Stimulated activated effector memory CD8-positive, alpha-beta T cell treated with anti-CD3 and anti-CD28 coated beads, Interleukin-12 subunit alpha, Interleukin-12 subunit beta, amount 100 ng/mL, for 72 hours (primary cell): ENCODE results near the gene CAMK1D.

Experiments used
- ATAC-seq: fragments of 150-1000 bp; cut with Tn5 transposase; 2 replicates; pipeline ENCODE4 v1.10.0; 2021
- DNase-seq, 2 donors: peaks; one replicate each; pipeline ENCODE4 v3.0.0; 2021 to 2022; ENCODE audit warnings: low spot score in 2 of 2
- H3K27ac Mint-ChIP-seq: one replicate; pipeline ENCODE4 v1.8.0; 2022; ENCODE audit warnings: mild to moderate bottlenecking, mixed read lengths
- H3K36me3 Mint-ChIP-seq: one replicate; pipeline ENCODE4 v1.8.0; 2022; ENCODE audit warnings: mild to moderate bottlenecking, mixed read lengths
- H3K4me1 Mint-ChIP-seq: one replicate; pipeline ENCODE4 v1.8.0; 2022; ENCODE audit warnings: mixed read lengths
- H3K4me3 Mint-ChIP-seq: one replicate; pipeline ENCODE4 v1.8.0; 2022; ENCODE audit warnings: mild to moderate bottlenecking, mixed read lengths
- H3K9me3 Mint-ChIP-seq: one replicate; pipeline ENCODE4 v1.8.0; 2022; ENCODE audit warnings: mixed read lengths

The CAMK1D gene

GRCh38 chr10:12549297-12549696 is 199.9 kb downstream of the CAMK1D start:
- Mint-ChIP-seq H3K4me1 (peaks cover 39% of the 10 kb centered on the region), H3K36me3 (peaks cover 4% of the 10 kb centered on the region), H3K27ac (no peak overlapping the region), H3K9me3 (peaks cover 6% of the 10 kb centered on the region), H3K4me3 (no peak overlapping the region)
- DNase-seq (no peak), ATAC-seq (no peak)

- H3K9me3 Mint-ChIP-seq: peaks cover 4% of the 10 kb centered on the region
- no peak for ATAC-seq
- no peak overlapping the region for H3K4me3 Mint-ChIP-seq
- no peak overlapping the region for H3K27ac Mint-ChIP-seq
- H3K36me3 Mint-ChIP-seq: peaks cover 21% of the 10 kb centered on the region
- H3K4me1 Mint-ChIP-seq: peaks cover 26% of the 10 kb centered on the region
- DNase-seq: no peak
Measured at GRCh38 chr10:12550994-12551393, 201.6 kb downstream of the CAMK1D start.

- no peaks in the 10 kb centered on the region for H3K9me3 Mint-ChIP-seq
- H3K4me1 Mint-ChIP-seq: peaks cover 21% of the 10 kb centered on the region
- ATAC-seq (no peak), DNase-seq (no peak)
- peak overlapping the region; percentile 65 for H3K27ac Mint-ChIP-seq
- no peak overlapping the region for H3K4me3 Mint-ChIP-seq
- H3K36me3 Mint-ChIP-seq: peaks cover 27% of the 10 kb centered on the region
Measured at GRCh38 chr10:12556039-12556438, 206.7 kb downstream of the CAMK1D start.

- Mint-ChIP-seq H3K4me3 (no peak overlapping the region), H3K27ac (peak overlapping the region; percentile 40), H3K4me1 (peaks cover 51% of the 10 kb centered on the region), H3K9me3 (no peaks in the 10 kb centered on the region), H3K36me3 (peaks cover 23% of the 10 kb centered on the region)
- DNase-seq: no peak
- ATAC-seq: no peak
Measured at GRCh38 chr10:12559578-12560178, 210.3 kb downstream of the CAMK1D start.

GRCh38 chr10:12561307-12561706 is 212.0 kb downstream of the CAMK1D start:
- ATAC-seq: no peak
- Mint-ChIP-seq H3K4me1 (peaks cover 49% of the 10 kb centered on the region), H3K36me3 (peaks cover 9% of the 10 kb centered on the region), H3K27ac (no peak overlapping the region), H3K9me3 (no peaks in the 10 kb centered on the region), H3K4me3 (no peak overlapping the region)
- DNase-seq: no peak

- Mint-ChIP-seq H3K4me3 (no peak overlapping the region), H3K27ac (no peak overlapping the region), H3K36me3 (peaks cover 8% of the 10 kb centered on the region), H3K4me1 (peaks cover 46% of the 10 kb centered on the region), H3K9me3 (no peaks in the 10 kb centered on the region)
- no peak for DNase-seq
- ATAC-seq: no peak
Measured at GRCh38 chr10:12561720-12562119, 212.4 kb downstream of the CAMK1D start.

GRCh38 chr10:12563489-12563888 is 214.1 kb downstream of the CAMK1D start:
- peaks cover 54% of the 10 kb centered on the region for H3K4me1 Mint-ChIP-seq
- H3K27ac Mint-ChIP-seq: no peak overlapping the region

GRCh38 chr10:12564173-12564572 is 214.8 kb downstream of the CAMK1D start:
- H3K4me3 Mint-ChIP-seq: no peak overlapping the region
- DNase-seq: no peak
- peak overlapping the region; percentile 32 for H3K27ac Mint-ChIP-seq
- H3K4me1 Mint-ChIP-seq: peaks cover 57% of the 10 kb centered on the region
- peak; percentile 81 for ATAC-seq
- peaks cover 5% of the 10 kb centered on the region for H3K36me3 Mint-ChIP-seq
- H3K9me3 Mint-ChIP-seq: no peaks in the 10 kb centered on the region

More at GRCh38 chr10:12563489-12563888, 214.1 kb downstream of the CAMK1D start:
- H3K4me3 Mint-ChIP-seq: no peak overlapping the region
- H3K9me3 Mint-ChIP-seq: no peaks in the 10 kb centered on the region
- no peak for DNase-seq
- ATAC-seq: no peak
- H3K36me3 Mint-ChIP-seq: peaks cover 5% of the 10 kb centered on the region

GRCh38 chr10:12566161-12567115 is 217.1 kb downstream of the CAMK1D start:
- DNase-seq: no peak
- H3K36me3 Mint-ChIP-seq: peaks cover 5% of the 10 kb centered on the region
- H3K27ac Mint-ChIP-seq: no peak overlapping the region
- no peaks in the 10 kb centered on the region for H3K9me3 Mint-ChIP-seq
- H3K4me1 Mint-ChIP-seq: peaks cover 43% of the 10 kb centered on the region
- H3K4me3 Mint-ChIP-seq: no peak overlapping the region
- ATAC-seq: no peak

GRCh38 chr10:12568391-12569009 is 219.2 kb downstream of the CAMK1D start:
- peaks cover 43% of the 10 kb centered on the region for H3K4me1 Mint-ChIP-seq
- peak overlapping the region; percentile 43 for H3K4me3 Mint-ChIP-seq
- H3K9me3 Mint-ChIP-seq: no peaks in the 10 kb centered on the region
- H3K36me3 Mint-ChIP-seq: peaks cover 5% of the 10 kb centered on the region
- peak overlapping the region; percentile 93 for H3K27ac Mint-ChIP-seq
- peak; percentile 63 for ATAC-seq
- no peak for DNase-seq

GRCh38 chr10:12572281-12572680 is 222.9 kb downstream of the CAMK1D start:
- peaks cover 9% of the 10 kb centered on the region for H3K36me3 Mint-ChIP-seq
- DNase-seq (no peak), ATAC-seq (no peak)
- H3K4me3 Mint-ChIP-seq: no peak overlapping the region
- no peak overlapping the region for H3K27ac Mint-ChIP-seq
- peaks cover 29% of the 10 kb centered on the region for H3K4me1 Mint-ChIP-seq
- no peaks in the 10 kb centered on the region for H3K9me3 Mint-ChIP-seq

GRCh38 chr10:12577610-12578009 is 228.3 kb downstream of the CAMK1D start:
- Mint-ChIP-seq H3K27ac (no peak overlapping the region), H3K36me3 (peaks cover 9% of the 10 kb centered on the region), H3K4me3 (no peak overlapping the region), H3K9me3 (no peaks in the 10 kb centered on the region), H3K4me1 (peaks cover 21% of the 10 kb centered on the region)
- ATAC-seq (no peak), DNase-seq (no peak)

GRCh38 chr10:12579954-12580858 is 230.9 kb downstream of the CAMK1D start:
- Mint-ChIP-seq H3K36me3 (no peaks in the 10 kb centered on the region), H3K4me3 (no peak overlapping the region), H3K27ac (no peak overlapping the region), H3K4me1 (peaks cover 7% of the 10 kb centered on the region), H3K9me3 (peaks cover under 1% of the 10 kb centered on the region)
- no peak for ATAC-seq
- no peak for DNase-seq

GRCh38 chr10:12583891-12584595 is 234.7 kb downstream of the CAMK1D start:
- no peaks in the 10 kb centered on the region for H3K36me3 Mint-ChIP-seq
- no peak for DNase-seq
- no peak overlapping the region for H3K27ac Mint-ChIP-seq
- ATAC-seq: no peak
- H3K9me3 Mint-ChIP-seq: peaks cover 3% of the 10 kb centered on the region
- H3K4me3 Mint-ChIP-seq: no peak overlapping the region
- H3K4me1 Mint-ChIP-seq: peaks cover 30% of the 10 kb centered on the region
